GF-D8 (cell line): ENCODE measurements around the gene CRYAA.
"Not testable (repeated sequence)": the region's sequence is repeated elsewhere in the genome, so short reads cannot be mapped to it uniquely, and the experiment has no call there.

Experiments used
- DNase-seq: peaks from one replicate; lab custom pipeline; 2025; lab: John Stamatoyannopoulos, UW

The CRYAA gene

DNA sequence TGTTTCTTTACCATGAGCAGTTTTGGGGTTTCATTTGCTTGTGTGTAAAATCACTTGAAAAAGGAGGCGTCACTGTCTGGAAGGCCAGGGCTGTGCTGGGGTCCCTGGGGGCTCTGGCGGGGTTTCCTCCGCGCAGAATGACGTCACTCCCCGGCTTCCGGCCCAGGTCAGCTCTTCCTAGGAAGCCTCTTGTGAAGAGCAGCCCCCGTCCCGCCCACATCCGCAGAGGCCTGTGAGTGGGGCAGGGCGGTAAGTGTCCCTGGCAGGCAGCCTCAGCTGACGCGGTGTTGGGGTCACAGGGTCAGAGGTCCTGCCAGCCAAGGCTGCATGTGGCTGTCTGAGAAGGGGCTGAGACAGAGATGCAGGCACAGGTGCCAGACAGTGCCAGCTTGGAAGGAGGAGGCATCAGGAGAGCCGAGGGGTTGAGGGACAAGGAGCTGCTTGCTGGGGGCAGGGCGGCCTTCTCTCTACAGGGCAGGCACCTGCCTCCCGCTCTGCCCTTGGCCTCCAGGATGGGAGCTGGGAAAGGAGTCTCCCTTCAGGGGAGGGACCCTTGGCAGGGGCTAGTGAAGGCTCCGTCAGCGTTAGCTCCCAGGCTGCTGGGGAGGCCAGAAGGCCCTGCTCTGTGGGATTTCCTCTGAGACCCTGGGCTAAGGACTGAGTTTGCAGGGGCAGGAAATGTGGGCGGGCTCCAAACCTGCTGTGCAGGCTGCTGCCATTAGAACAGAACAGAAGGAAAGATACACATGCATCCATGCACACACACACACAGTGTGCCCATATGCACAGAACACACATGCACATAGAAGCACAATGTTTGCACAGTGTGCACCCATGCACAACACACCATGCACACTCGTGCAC, 8.5 kb downstream of the CRYAA start:
- not testable (repeated sequence) for DNase-seq

DNA sequence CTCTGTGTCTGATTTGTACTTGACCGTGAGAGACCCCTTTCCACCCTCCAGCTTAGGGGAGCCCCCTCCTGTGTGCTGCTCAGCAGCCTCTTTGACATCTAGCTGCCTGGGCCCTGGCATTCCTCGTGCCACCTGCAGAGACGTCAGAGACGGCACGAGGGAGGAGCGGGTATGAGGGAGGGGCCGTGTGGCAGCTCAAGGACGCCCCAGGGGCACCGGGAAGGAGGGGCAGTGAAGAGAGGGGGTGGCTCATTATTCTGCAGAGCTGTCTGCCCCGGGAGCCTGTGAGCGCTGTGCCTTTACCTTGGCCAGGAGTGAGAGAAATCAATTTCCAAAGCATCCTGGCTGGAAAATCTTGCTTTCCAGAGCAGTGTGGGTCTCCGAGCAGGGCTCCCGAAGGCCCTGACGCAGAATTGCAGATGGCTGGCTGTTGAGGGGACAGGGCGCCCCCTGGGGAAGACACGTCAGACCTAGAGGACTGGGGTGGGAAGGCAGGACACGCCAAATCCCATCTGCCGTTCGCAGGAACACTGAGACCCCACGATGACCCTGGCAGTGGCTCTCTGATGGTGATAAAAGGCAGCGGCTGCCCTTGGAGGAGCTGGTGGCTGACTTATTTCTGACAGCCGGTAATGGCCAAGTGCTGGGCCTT, 9.5 kb downstream of the CRYAA start:
- DNase-seq: not testable (repeated sequence)

DNA sequence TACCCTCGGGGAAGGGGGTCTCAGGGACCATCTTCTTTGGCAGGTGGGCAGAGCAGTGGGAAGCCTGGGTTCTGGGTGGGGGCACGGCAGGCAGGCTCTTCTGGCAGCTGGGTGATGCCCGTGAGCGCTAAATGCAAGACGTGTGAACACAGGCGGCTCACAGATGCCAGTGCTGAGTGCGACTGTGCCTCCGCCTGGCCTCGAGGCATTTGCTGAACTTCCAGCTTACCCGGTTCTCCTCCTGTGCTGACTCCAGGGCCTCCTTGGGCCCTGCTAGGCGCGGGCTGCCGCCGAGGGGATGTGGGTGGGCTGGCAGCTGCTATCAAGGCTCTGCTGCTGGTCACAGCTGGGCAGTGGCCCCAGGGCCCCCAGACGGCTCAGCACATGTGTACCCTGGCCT, 12.2 kb downstream of the CRYAA start:
- DNase-seq: not testable (repeated sequence)

DNA sequence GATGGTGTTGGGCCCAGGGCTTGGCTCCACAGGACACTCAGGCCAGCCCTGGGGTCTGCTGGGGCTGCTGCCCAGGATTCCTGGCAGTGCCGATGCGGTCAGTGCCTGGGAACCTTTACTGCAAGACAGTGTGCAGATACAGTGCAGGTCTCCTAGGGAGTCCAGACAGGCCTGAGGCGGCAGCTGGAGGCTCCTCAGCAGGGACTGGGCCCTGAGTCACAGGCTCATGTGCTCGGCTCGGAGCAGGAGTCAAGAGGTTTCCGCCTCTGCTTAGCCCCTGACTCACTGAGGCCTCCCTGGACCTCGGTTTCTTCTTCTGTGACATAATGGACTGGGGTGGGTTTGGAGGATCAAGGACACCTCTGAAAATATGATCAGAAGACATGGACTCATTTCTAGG, 18.5 kb downstream of the CRYAA start:
- DNase-seq: not testable (repeated sequence)

DNA sequence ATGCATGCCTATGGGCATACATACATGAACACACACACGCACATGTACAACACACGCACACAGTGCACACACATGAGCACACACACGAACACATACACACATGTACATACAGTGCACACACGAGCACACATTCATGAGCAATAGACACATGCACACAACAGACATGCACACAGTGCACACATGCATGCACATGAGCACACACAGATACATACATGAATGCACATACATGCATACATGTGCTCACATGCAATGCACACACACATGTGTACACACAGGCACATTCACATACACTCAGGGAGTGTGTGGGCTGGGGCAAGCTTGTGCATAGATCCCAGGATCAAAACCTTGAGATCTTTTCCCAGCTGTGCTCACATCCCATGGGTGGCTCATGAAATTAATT, 18.9 kb downstream of the CRYAA start:
- no peak for DNase-seq

DNA sequence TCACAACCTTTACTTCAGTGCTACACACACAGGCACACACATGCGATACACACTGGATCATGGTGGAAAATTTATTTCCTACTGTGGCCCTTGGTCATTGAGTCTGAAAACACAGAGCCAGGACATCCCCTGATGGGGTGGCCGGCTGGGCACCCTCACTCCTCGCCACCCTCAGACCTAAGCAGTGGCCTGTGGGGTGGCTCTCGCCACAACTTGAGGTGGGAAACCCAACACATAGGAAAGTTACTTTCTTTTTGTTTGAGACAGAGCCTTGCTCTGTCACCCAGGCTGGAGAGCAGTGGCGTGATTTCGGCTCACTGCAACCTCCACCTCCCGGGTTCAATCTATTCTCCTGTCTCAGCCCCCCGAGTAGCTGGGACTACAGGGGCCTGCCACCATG, 19.4 kb downstream of the CRYAA start:
- no peak for DNase-seq

DNA sequence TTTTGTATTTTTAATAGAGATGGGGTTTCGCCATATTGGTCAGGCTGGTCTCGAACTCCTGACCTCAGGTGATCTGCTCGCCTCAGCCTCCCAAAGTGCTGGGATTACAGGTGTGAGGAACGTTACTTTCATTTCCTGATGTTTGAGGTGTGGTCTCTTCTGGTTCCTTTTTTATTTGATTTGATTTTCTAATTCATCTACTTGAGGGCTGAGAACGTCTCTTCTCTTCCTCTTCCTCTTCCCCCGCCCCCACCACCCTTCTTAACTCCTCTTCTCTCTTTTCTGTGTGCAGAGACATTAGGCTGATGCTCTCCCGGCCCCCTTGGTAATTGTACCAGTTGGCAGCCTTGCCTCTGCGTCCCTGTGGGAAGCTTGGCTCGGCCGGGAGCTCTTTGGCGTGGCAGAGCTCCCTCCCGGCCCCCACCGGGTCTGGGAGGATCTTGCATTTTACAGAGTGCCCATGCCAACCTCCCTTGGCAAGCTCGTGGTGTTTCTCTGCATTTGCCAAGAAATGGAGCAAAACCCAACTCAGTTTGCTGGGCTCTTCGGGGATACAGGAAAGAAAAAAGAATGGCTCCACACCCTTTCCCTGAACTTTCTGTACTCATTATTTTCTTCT, 19.9 kb downstream of the CRYAA start:
- no peak for DNase-seq

DNA sequence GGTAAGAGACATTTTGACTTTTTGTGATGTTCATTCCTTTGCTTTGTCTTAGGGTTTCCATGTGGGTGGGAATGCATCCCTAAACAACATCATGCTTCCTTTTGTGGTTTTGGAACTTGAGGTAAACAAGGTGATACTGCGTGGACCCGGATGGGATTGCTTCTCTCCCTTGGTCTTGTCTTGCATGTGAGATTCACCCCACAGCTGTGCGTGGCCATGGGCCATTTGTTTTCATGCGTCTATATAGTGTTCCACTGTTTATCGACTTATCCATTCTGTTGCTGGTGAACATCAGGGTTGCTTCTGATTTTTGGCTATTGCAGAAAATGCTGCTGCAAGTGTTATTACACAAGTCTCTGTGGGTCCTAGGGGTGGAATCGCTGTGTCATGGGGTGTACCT, 21.1 kb downstream of the CRYAA start:
- DNase-seq: no peak

DNA sequence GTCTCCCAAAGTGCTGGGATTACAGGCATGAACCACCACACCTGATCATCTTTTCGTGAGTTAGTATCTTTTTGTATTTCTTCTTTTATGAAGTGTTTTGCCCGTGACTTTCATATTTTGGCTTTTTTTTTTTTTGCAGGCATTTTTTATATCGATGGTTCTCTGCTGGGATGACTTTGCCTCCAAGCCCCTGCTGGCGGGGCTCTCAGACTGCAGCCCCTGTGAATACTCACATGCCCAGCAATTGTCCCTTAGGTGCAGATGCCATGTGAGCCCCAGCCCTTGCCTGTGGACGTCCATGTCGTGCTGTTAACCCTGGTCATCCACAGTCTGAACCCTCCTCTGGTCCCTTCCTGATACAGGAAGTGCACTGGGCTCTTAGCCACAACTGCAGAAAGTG, 21.7 kb downstream of the CRYAA start:
- DNase-seq: no peak

DNA sequence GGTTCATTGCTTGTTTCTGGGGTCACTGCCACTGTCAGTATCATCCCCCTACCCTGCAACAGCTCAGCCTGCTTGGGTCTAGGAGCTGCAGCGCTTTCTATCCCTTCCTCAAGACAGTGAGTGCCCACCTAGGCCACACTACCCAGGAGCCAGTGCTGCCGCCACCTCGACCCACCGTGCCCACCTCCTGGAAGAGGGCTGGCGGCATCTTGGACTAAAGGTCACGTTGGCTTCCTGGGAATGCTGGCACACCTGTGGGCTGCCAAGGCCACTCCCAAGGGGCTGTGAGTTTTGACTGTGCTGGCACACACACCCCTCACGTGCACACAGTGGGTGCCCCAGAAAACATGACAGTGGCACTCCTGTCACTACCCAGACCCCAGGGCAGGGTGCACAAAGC, 22.1 kb downstream of the CRYAA start:
- no peak for DNase-seq

DNA sequence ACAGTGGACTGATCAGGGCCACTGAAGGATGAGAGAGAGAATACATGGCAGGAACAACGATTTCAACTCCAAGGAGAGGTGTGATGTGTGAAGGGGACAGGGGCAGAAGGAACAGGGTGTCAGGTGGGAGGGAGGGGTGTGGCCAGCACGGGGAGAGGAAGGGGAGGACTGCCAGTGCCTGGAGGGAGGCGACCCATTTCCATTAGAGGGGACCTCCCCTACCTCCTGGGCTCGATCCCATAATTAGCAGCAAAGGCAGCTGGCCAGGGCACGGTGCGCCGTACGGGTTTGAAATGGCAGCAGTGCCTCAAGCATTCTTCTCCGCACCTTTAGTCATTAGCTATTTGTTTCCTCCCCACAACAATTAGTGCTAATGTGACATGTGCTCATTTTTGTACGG, 22.7 kb downstream of the CRYAA start:
- no peak for DNase-seq

DNA sequence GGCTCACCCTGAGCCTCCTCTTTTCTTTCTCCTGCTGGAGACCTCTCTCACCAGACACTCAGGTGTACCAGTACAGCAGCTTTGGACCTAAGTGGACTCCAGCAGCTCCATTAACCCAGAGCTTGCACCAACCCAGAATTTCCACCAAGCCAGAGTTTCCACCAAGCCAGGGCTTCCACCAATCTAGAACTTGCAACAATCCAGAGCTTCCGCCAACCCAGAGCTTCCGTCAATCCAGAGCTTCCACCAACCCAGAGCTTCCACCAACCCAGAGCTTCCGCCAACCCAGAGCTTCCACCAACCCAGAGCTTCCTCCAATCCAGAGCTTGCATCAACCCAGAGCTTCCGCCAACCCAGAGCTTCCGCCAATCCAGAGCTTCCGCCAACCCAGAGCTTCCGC, 23.2 kb downstream of the CRYAA start:
- DNase-seq: no peak

DNA sequence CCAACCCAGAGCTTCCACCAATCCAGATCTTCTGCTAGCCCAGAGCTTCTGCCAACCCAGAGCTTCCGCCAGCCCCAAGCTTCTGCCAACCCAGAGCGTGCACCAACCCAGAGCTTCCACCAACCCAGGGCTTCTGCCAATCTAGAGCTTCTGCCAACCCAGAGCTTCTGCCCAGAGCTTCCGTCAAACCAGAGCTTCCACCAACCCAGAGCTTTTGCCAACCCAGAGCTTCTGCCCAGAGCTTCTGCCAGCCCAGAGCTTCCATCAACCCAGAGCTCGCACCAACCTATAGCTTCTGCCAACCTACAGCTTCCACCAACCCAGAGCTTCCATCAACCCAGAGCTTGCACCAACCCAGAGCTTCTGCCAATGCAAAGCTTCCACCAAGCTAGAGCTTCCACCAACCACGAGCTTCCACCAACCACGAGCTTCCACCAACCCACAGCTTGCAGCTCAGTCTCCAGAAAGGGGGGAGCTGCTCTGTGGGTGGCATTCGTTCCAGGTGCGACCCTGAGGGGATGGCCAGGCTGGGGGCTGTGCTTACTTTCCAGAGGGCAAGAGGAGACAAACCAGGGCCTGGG, 23.8 kb downstream of the CRYAA start:
- DNase-seq: no peak

DNA sequence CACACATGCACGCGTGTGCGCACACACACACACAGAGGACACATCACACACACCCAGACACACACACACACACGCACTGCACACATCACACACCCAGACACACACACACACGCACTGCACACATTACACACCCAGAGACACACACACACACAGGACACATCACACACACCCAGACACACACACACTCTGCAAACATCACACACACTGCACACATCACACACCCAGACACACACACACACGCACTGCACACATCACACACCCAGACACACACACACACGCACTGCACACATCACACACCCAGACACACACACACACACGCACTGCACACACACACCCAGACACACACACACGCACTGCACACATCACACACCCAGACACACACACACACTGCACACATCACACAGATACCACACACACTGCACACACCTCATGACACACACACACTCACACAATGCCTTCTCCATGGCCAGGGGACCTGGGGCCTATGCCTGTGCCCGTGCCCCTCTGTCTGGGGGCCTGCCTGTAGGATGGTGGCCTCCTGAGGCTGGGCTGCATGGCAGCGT, 24.4 kb downstream of the CRYAA start:
- DNase-seq: no peak

DNA sequence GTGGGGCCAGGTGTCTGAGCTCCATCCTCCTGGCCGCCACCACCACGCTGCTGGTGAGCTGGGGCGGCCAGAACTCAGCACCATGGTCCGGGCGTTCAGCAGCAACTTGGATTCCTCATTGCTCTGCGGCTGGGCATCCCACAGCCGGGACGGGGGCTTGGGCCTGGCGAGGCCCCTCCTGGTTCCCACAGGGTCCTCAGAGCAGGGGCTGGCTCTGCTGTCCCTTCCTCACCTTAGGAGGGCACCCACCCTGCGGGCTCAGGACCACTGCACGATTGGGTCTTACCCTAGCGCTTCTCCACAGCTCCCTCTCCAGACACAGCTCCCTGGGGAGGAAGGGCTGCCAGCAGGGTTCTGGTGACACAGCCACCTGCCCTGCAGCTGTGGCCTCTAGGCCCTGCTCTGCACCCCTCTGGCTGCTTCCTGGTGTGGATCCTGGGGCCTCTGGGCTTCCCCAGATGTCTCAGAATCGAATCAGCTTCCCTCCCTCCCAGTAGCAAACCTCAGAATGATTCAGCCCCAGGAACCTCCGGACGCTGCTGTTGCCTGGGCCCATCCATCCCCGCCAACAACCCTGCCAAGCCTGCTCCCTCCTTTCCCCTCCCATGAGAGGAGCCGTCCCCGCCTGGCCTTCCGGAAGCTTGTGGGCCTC, 25.0 kb downstream of the CRYAA start:
- DNase-seq: no peak

DNA sequence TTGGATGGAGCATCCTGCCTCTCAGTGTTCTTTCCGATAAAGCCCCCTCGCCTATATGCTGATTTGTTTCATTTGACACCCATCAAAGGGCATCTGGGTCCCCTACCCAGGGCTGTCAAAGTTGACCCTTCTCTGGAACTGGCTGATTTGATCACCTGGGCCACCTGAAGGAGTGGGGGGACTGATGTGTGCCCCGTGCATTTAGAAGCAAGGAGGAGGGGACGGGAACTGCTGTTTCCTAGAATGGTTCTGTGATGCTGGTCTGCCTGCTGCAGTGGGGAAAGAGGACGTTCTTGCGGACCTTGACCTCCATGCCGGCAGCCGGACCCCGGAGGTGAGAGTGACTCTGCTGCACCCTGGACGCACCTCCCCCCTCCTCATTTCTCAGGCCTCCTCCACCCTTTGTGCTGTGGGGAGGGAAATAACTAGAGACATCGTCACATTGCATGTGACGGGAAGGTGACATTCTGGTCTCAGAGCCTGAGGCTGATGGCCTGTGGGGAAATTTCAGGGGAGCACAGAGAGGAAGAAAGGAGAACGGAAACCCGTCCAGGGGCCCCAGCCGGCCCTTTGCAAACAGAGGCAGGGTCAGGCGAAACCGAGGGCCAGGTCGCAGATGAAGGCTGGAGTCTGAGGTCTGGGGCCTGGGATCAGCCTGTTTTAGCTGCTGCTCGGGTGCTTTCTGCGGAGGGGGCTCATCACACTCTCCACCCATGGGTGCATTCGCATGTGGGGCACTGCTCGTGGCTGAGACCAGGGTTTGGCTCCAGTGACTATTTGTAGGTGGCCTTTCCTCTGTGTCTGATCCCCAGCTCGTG, 25.7 kb downstream of the CRYAA start:
- DNase-seq: no peak

DNA sequence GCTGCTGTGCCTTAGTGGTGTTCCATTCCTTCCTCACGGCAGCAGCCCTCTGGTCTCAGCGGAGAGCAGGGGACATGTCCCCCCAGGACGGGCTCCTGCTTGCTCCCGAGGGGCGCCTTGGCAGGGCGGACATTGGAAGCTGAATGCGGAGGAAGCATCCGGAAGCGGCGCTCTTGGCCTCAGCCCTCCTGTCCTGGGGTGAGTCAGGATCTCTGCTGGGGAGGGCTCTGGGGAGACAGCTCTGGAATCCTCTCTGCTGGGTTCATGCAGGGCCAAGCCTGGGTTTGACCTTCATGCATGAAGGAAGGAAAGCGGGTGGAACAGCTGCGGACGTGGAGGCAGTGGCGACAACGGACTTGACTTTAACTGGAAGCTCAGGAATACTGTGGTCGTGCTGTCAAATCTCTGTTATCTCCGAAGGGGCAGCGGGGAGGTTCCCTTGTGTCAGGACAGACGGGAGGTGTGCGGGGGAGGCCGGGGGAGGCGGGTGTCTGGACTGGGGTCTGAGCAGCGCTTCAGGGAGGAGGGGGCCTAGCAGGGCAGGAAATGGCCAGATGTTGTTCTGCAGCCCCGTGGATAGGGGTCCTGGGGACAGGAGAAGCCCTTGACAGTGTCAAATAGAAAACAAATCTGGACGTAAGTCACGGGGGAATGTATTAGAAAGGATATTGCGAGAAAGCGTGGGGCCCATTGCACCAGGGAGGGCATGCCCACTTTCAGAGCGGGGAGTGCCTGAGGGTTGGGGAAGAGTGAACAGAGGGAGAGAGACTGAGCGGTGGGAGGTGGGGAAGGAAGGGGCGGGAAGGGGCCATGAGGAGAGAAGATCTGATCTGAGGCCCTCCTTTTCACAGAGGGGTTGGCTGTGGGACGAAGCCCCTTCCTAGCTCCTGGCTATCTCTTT, 26.6 kb downstream of the CRYAA start:
- no peak for DNase-seq

DNA sequence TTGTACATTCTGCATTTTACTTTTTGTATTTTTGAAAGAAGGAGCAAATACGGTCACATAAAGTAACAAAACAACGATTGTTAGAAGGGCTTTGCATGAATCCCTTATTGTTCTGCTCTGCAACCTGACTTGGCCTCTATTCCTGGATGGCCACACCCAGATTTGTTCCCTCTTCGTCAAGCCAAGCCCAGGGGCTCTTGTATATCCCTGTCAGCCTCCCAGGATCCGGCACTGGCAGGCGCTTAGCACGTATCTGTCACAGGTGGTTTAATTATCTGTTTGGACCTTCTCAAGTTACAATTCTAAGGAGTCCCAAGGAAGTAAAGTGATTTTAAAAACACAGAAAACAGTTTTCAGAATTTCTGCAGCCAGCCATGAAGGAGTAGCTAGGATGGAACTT, 28.0 kb downstream of the CRYAA start:
- DNase-seq: no peak

DNA sequence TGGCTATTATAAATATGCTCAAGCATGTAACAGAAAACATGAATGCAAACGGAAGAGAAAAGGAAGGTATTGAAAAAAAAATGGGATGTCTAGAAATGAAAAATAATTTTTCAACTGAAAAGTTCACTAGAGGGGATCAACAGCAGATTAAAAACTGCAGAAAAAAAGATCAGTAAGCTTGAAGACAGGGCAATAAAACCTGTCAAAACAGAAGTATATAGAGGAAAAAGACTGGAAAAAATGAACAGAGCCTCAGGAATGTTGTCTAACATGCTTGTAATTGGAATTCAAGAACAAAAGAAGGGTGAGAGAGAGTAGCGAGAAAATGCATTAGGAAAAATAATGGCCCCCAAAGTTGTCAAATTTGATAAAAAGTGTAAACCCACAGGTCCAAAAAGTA, 29.6 kb downstream of the CRYAA start:
- DNase-seq: no peak

DNA sequence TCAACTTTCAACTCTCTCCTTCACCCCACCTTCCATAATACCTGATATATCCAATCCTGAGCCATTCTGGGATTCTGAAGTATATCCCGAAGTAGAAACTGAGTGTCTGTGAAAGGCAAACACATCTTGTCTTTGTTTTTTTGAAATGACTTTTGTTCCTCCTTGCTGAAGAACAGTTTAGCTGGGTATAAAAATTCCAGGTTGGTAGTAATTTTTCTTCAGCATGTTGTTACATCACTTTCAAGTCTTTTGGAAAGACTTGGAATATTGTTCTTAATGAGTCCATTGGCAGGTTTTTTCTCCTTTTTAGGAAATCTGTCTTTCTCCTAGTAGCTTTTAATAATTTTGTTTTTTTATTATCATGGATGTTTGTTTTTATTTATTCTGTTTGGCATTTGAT, 32.7 kb downstream of the CRYAA start:
- no peak for DNase-seq
